LNCaP clone FGC (cell line): ENCODE measurements around the gene COL4A2.

Source experiments
- DNase-seq: peaks from one replicate; pipeline ENCODE4 v3.0.0-alpha.2; 2011; ENCODE audit warnings: low read depth
- H3K4me3 ChIP-seq: 2 replicates; pipeline ENCODE4 v1.5.1; 2011; ENCODE audit warnings: mild to moderate bottlenecking, low read depth, low read length, control low read depth
- TF ChIP-seq, protein P1 (sequence below): IDR thresholded peaks from 2 replicates; pipeline ENCODE4 v1.5.1; 2012; ENCODE audit warnings: mild to moderate bottlenecking; ENCODE audit not compliant: control insufficient read depth, insufficient read depth; ENCODE audit errors: extremely low read depth

COL4A2 gene

GRCh38 chr13:110278859-110279258 is 28.2 kb upstream of the COL4A2 start:
- TF ChIP-seq, protein P1, sequence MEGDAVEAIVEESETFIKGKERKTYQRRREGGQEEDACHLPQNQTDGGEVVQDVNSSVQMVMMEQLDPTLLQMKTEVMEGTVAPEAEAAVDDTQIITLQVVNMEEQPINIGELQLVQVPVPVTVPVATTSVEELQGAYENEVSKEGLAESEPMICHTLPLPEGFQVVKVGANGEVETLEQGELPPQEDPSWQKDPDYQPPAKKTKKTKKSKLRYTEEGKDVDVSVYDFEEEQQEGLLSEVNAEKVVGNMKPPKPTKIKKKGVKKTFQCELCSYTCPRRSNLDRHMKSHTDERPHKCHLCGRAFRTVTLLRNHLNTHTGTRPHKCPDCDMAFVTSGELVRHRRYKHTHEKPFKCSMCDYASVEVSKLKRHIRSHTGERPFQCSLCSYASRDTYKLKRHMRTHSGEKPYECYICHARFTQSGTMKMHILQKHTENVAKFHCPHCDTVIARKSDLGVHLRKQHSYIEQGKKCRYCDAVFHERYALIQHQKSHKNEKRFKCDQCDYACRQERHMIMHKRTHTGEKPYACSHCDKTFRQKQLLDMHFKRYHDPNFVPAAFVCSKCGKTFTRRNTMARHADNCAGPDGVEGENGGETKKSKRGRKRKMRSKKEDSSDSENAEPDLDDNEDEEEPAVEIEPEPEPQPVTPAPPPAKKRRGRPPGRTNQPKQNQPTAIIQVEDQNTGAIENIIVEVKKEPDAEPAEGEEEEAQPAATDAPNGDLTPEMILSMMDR = no peak
- no peak for DNase-seq
- no peak overlapping the region for H3K4me3 ChIP-seq

DNA sequence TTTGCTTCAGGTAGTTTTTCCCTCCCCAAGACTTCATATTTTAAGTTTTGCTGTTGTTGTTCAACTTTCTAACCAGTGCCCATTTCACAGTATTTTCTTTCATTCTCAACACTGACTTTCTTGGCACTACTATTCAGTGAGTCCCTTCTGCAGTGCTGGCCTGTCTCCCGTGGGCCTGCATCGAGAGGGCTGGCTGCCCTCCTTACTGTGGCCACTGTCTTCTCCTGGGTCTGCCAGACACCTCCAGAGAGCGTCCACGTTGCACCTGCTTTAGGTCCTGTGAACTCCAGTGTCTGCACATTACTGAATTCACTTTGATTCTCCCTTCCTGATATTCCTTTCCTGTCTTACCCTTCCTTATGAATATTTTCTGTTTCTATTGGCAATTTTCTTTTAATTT is 27.4 kb upstream of the COL4A2 start:
- TF ChIP-seq, protein P1 = no peak
- DNase-seq = no peak
- H3K4me3 ChIP-seq = no peak overlapping the region

GRCh38 chr13:110280231-110280813 is 26.8 kb upstream of the COL4A2 start:
- DNase-seq = no peak
- H3K4me3 ChIP-seq = no peak overlapping the region
- TF ChIP-seq, protein P1 = no peak

DNA sequence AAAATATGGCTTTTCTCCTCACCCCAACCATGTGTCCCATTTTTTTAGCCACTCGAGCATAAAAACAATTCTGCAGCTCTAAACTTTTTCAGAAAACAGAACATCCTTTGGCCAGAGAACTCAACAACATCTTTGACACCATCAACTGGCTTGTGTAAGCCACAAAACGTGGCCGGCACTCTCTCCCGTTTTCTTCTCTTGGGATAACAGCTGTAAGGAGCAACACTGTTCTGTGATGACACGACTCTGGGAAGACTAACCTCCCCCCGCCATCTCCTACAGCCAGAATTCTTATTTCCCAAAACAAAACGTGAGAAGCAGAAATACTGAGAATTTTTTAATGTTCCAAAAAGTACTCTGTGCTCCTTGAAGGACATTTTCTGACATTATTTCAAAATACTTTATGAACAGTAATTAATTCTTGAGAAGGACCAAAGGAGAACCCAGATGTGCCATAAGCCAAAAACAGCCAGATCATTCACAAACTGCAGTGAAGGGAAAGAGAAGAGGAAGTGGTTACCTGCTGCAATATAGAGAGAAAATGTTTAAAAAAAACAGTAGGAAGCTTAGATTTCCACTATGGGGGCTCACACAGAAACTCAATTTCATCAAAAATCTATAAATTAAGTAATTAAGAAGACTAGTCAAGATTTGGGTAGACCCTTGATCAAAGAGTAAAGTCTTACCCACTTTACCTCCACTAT is 25.9 kb upstream of the COL4A2 start:
- DNase-seq = no peak
- no peak overlapping the region for H3K4me3 ChIP-seq
- TF ChIP-seq, protein P1 = no peak

DNA sequence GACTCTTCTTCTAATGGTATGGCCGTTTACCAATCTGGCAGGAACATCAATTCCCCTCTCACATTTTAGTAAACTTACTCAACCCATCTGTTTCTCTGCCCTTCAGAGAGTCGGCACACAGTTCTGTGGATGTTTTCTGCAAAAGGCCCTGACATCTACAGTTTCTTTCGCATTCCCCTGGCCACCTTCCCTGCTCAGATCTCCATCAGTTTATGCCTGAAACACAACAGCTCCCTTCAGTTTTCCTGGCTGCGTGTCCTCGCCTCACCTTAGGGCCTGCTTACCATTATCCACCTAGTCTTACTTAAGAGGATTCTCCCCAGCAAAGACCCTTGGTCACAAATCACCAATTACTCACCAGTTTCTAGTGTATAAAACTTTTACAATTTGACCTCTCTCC is 25.3 kb upstream of the COL4A2 start:
- TF ChIP-seq, protein P1 = no peak
- DNase-seq = no peak
- H3K4me3 ChIP-seq = no peak overlapping the region

DNA sequence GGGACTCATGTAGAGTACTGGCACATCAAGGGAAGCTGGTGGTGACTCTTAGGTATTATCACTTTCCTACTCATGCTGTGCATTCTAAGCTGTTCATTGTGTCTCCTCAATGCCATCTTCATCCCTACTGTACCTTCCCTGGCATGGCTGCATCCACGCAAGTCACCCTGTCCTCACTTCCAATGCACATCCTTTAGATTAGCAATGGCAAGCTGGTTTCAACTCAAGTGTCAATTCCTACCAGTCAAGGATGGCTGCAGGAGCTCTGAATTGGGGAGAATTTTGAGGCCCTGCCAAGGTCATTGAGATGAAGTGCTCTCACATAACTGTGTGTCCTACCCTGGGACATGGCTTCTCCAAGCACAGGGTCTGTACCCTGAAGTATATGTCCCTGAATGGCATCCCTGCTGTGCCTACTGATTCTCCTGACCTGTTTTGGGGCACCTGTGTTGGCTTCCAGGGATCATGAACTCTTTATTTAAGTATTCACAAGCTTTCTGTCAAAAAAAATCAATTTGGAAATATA is 24.7 kb upstream of the COL4A2 start:
- TF ChIP-seq, protein P1 = no peak
- H3K4me3 ChIP-seq = no peak overlapping the region
- no peak for DNase-seq
